Endometrium (tissue), 2 donors: ENCODE data around the gene VWA1.
"Not testable (repeated sequence)": the region's sequence is repeated elsewhere in the genome, so short reads cannot be mapped to it uniquely, and the experiment has no call there.

Source experiments
- FAIRE-seq: peaks from 2 replicates; lab custom pipeline; 2012; peaks lifted over from hg19 to GRCh38; lab: Jason Lieb, UNC
- donor health status: control.
- donor health status: control.

Gene VWA1

GRCh38 chr1:1435106-1435903, at the start of gene VWA1:
Gene VWA1 (plus strand): TSS chr1:1435690. CDS start chr1:1435749, 59 bp downstream.
- FAIRE-seq: no peak

- no peak for FAIRE-seq
Observed at GRCh38 chr1:1385931-1386330, 49.6 kb upstream of the VWA1 start.

- FAIRE-seq: no peak
Observed at GRCh38 chr1:1387098-1388077, 48.1 kb upstream of the VWA1 start.

- no peak for FAIRE-seq
Observed at GRCh38 chr1:1388078-1388472, 47.4 kb upstream of the VWA1 start.

GRCh38 chr1:1390675-1391074, 44.8 kb upstream of the VWA1 start:
- FAIRE-seq: no peak

GRCh38 chr1:1391225-1391624, 44.3 kb upstream of the VWA1 start:
- FAIRE-seq: no peak

- no peak for FAIRE-seq
Observed at GRCh38 chr1:1393014-1393413, 42.5 kb upstream of the VWA1 start.

GRCh38 chr1:1393428-1393827, 42.1 kb upstream of the VWA1 start:
- no peak for FAIRE-seq

- FAIRE-seq: no peak
Observed at GRCh38 chr1:1394116-1394515, 41.4 kb upstream of the VWA1 start.

- no peak for FAIRE-seq
Observed at GRCh38 chr1:1395166-1395565, 40.3 kb upstream of the VWA1 start.

GRCh38 chr1:1397839-1398523, 37.5 kb upstream of the VWA1 start:
- FAIRE-seq: no peak

GRCh38 chr1:1398677-1399186, 36.8 kb upstream of the VWA1 start:
- no peak for FAIRE-seq

GRCh38 chr1:1399187-1399871, 36.2 kb upstream of the VWA1 start, which contains the start of gene CCNL2:
Gene CCNL2 (minus strand): TSS chr1:1399335. CDS start chr1:1399306, 29 bp downstream.
- FAIRE-seq: no peak

GRCh38 chr1:1399872-1400575, 35.5 kb upstream of the VWA1 start:
- no peak for FAIRE-seq

- FAIRE-seq: no peak
Observed at GRCh38 chr1:1400576-1401456, 34.7 kb upstream of the VWA1 start.

- no peak for FAIRE-seq
Observed at GRCh38 chr1:1401457-1402010, 34.0 kb upstream of the VWA1 start.

GRCh38 chr1:1402072-1402900, 33.2 kb upstream of the VWA1 start:
- FAIRE-seq: no peak

- not testable (repeated sequence) for FAIRE-seq
Observed at GRCh38 chr1:1402901-1403392, 32.5 kb upstream of the VWA1 start.
